Tibial nerve (tissue), 3 donors: ENCODE data around the gene B4GALT5.

Source experiments
- POLR2A ChIP-seq, 2 donors: fragments of 450-650 bp; IDR thresholded peaks; one replicate each; pipeline ENCODE4 v1.6.1; 2017; ENCODE audit warnings: antibody characterized with exemption in 2 of 2, mild to moderate bottlenecking in 2 of 2, moderate library complexity in 2 of 2
- TF ChIP-seq, protein P1 (sequence below), 5 experiments: fragments of 200-600 bp in 3 of 5; fragments of 450-650 bp in 2 of 5; sonication (generic) in 3 of 5; IDR thresholded peaks; one replicate each; pipeline ENCODE4 v1.5.1; 2016 to 2019; ENCODE audit warnings: antibody characterized with exemption in 5 of 5, mild to moderate bottlenecking in 3 of 5, moderate library complexity in 2 of 5

- TF ChIP-seq POLR2A (IDR thresholded peaks at IDR 0.05): no peak
- TF ChIP-seq, protein P1, sequence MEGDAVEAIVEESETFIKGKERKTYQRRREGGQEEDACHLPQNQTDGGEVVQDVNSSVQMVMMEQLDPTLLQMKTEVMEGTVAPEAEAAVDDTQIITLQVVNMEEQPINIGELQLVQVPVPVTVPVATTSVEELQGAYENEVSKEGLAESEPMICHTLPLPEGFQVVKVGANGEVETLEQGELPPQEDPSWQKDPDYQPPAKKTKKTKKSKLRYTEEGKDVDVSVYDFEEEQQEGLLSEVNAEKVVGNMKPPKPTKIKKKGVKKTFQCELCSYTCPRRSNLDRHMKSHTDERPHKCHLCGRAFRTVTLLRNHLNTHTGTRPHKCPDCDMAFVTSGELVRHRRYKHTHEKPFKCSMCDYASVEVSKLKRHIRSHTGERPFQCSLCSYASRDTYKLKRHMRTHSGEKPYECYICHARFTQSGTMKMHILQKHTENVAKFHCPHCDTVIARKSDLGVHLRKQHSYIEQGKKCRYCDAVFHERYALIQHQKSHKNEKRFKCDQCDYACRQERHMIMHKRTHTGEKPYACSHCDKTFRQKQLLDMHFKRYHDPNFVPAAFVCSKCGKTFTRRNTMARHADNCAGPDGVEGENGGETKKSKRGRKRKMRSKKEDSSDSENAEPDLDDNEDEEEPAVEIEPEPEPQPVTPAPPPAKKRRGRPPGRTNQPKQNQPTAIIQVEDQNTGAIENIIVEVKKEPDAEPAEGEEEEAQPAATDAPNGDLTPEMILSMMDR (IDR thresholded peaks at IDR 0.05): no peak
Observed at GRCh38 chr20:49599746-49600113, 113.9 kb downstream of the B4GALT5 start.
